Peyer's patch (tissue), 4 donors: ENCODE data around the gene KLF13. TPM values are rescaled to one million over a fixed set of nuclear protein-coding genes. Genes with fewer than 3 reads are reported as not detected.

Source experiments
- DNase-seq, 3 donors: peaks; one replicate each; pipeline ENCODE4 v3.0.0-alpha.2; 2017 to 2019
- H3K27ac ChIP-seq, 4 donors: fragments of 200-600 bp; sonication (generic); one replicate each; pipeline ENCODE4 v1.5.1; 2016 to 2019
- H3K27me3 ChIP-seq, 2 donors: fragments of 200-600 bp; sonication (generic); one replicate each; pipeline ENCODE4 v1.5.1; 2019
- H3K36me3 ChIP-seq, 3 donors: fragments of 200-600 bp; sonication (generic); one replicate each; pipeline ENCODE4 v1.5.1; 2016 to 2019
- H3K4me1 ChIP-seq, 4 donors: fragments of 200-600 bp; sonication (generic); one replicate each; pipeline ENCODE4 v1.5.1; 2016 to 2019
- H3K4me3 ChIP-seq, 4 donors: fragments of 200-600 bp; sonication (generic); 1 replicate in 3 of 4; 2 replicates in 1 of 4; pipeline ENCODE4 v1.5.1; 2016 to 2019; ENCODE audit warnings: mild to moderate bottlenecking in 1 of 4
- H3K9me3 ChIP-seq, 4 donors: fragments of 200-600 bp; sonication (generic); one replicate each; pipeline ENCODE4 v1.5.1; 2016 to 2019; ENCODE audit warnings: mild to moderate bottlenecking in 1 of 4
- CTCF ChIP-seq, 6 experiments: fragments of 450-650 bp in 4 of 6; fragments of 200-600 bp in 2 of 6; sonication (generic) in 1 of 6; IDR thresholded peaks; one replicate each; pipeline ENCODE4 v1.5.1; 2017 to 2019; ENCODE audit warnings: antibody characterized with exemption in 6 of 6, mild to moderate bottlenecking in 3 of 6, moderate library complexity in 1 of 6
- POLR2A ChIP-seq, 2 donors: fragments of 450-650 bp; IDR thresholded peaks; one replicate each; pipeline ENCODE4 v1.5.1; 2017; ENCODE audit warnings: antibody characterized with exemption in 2 of 2, mild to moderate bottlenecking in 2 of 2, moderate library complexity in 2 of 2
- total RNA-seq, 4 donors: library from RNA; depleted of rRNA; stranded (reverse); fragments of >200 nt; gene quantifications; one replicate each; pipeline ENCODE4 v1.1.0, GENCODE V29; 2016

Gene KLF13
- total RNA-seq, 4 donors from 2014 or later = 51.2 to 80.4 (median 75.6) TPM

DNA sequence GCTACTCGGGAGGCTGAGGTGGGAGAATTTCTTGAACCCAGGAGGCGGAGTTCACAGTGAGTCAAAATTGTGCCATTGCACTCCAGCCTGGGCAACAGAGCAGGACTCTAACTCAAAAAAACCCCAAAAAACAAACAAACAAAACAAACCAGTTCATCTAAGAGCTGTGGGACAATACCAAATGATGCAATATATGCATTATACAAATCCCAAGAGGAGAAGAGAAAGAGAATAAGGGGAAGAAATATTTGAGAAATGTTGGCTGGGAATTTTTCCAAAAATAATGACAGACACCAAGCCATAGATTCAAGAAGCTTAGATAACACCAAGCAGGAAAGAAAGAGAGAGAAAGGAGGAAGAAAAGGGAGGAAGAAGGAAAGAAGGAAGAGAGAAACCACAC lies 82.5 kb downstream of the KLF13 start:
- no peak for DNase-seq
- H3K9me3 ChIP-seq = peaks cover 0 to 5% (median 0%) of the 10 kb centered on the region in 4 donors
- H3K27me3 ChIP-seq = no peaks in the 10 kb centered on the region
- no peaks in the 10 kb centered on the region for H3K4me1 ChIP-seq
- H3K27ac ChIP-seq = no peak overlapping the region
- TF ChIP-seq POLR2A (IDR thresholded peaks at IDR 0.05) (no peak), CTCF (IDR thresholded peaks at IDR 0.05) (no peak)
- H3K4me3 ChIP-seq = no peak overlapping the region
- no peaks in the 10 kb centered on the region for H3K36me3 ChIP-seq

- TF ChIP-seq CTCF (IDR thresholded peaks at IDR 0.05) = no peak
- no peak for TF ChIP-seq POLR2A (IDR thresholded peaks at IDR 0.05)
- H3K9me3 ChIP-seq = peaks cover 0 to 5% (median 0%) of the 10 kb centered on the region in 4 donors
- H3K4me3 ChIP-seq = no peak overlapping the region
- H3K27me3 ChIP-seq = no peaks in the 10 kb centered on the region
- DNase-seq = no peak
- H3K4me1 ChIP-seq = no peaks in the 10 kb centered on the region
- H3K36me3 ChIP-seq = no peaks in the 10 kb centered on the region
- H3K27ac ChIP-seq = no peak overlapping the region
Observed at GRCh38 chr15:31412824-31413223, 86.2 kb downstream of the KLF13 start.

- H3K4me1 ChIP-seq = no peaks in the 10 kb centered on the region
- H3K4me3 ChIP-seq = no peak overlapping the region
- DNase-seq = no peak
- H3K9me3 ChIP-seq = peaks cover 0 to 11% (median 0%) of the 10 kb centered on the region in 4 donors
- H3K27ac ChIP-seq = no peak overlapping the region
- H3K36me3 ChIP-seq = no peaks in the 10 kb centered on the region
- TF ChIP-seq CTCF (IDR thresholded peaks at IDR 0.05) = no peak
- TF ChIP-seq POLR2A (IDR thresholded peaks at IDR 0.05) = no peak
- H3K27me3 ChIP-seq = no peaks in the 10 kb centered on the region
Observed at GRCh38 chr15:31415201-31415600, 88.6 kb downstream of the KLF13 start.

DNA sequence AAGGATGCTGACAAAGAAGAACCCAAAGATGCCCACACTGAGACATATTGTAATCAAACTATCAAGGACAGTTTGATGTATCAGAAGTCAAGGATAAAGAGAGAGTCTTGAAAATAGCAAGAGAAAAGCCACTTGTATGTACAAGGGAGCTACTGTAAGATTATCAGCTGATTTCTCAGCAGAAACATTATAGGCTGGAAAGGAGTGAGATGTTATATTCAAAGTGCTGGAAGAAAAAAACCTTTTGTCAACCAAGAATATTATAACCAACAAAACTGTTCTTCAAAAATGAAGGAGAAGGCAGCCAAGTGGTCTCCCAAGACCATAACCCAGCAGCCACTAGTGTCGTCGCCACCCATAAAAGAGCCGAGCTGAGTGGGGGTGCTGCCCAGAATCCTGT lies 93.2 kb downstream of the KLF13 start:
- Histone ChIP-seq H3K4me3 (no peak overlapping the region), H3K36me3 (no peaks in the 10 kb centered on the region), H3K9me3 (peaks cover 0 to 13% (median 0%) of the 10 kb centered on the region in 4 donors), H3K27me3 (no peaks in the 10 kb centered on the region), H3K27ac (no peak overlapping the region), H3K4me1 (no peaks in the 10 kb centered on the region)
- TF ChIP-seq CTCF (IDR thresholded peaks at IDR 0.05) (no peak), POLR2A (IDR thresholded peaks at IDR 0.05) (no peak)
- DNase-seq = no peak

DNA sequence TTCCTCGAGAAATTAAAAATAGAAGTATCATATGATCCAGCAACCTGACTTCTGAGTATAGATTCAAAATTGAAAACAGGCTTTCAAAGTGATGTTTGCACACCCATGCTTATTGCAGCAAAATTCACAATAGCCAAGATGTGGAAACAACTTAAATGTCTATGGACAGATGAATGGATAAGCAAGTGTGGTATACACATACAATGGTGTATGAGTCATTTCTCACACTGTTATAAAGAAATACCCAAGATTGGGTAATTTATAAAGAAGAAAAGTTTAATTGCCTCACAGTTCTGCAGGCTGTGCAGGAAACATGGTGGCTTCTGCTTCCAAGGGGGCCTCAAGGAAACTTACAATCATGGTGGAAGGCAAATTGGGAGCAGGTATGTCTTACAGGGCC lies 100.8 kb downstream of the KLF13 start:
- no peak for DNase-seq
- Histone ChIP-seq H3K27ac (no peak overlapping the region), H3K9me3 (no peaks in the 10 kb centered on the region), H3K36me3 (no peaks in the 10 kb centered on the region), H3K27me3 (no peaks in the 10 kb centered on the region), H3K4me3 (no peak overlapping the region), H3K4me1 (no peaks in the 10 kb centered on the region)
- TF ChIP-seq CTCF (IDR thresholded peaks at IDR 0.05) = no peak
- TF ChIP-seq POLR2A (IDR thresholded peaks at IDR 0.05) = no peak

Other genes with a start within 250 kb of the KLF13 start
- gene TRPM1, start 225.1 kb upstream of the KLF13 start, total RNA-seq = not detected